GM21381 (cell line): ENCODE data around the gene GARIN3.
"Not testable (repeated sequence)": the region's sequence is repeated elsewhere in the genome, so short reads cannot be mapped to it uniquely, and the experiment has no call there.

ENCODE experiments used
- ATAC-seq: cut with Tn5 transposase; IDR thresholded peaks from one replicate; pipeline ENCODE4 v1.9.1; 2021; ENCODE audit warnings: mild to moderate bottlenecking, moderate library complexity; ENCODE audit not compliant: unreplicated experiment

The GARIN3 gene

GRCh38 chr5:157186309-157187045 is 20.4 kb upstream of the GARIN3 start:
- no peak for ATAC-seq

- not testable (repeated sequence) for ATAC-seq
Observed at GRCh38 chr5:157185122-157185521, 19.1 kb upstream of the GARIN3 start.

DNA sequence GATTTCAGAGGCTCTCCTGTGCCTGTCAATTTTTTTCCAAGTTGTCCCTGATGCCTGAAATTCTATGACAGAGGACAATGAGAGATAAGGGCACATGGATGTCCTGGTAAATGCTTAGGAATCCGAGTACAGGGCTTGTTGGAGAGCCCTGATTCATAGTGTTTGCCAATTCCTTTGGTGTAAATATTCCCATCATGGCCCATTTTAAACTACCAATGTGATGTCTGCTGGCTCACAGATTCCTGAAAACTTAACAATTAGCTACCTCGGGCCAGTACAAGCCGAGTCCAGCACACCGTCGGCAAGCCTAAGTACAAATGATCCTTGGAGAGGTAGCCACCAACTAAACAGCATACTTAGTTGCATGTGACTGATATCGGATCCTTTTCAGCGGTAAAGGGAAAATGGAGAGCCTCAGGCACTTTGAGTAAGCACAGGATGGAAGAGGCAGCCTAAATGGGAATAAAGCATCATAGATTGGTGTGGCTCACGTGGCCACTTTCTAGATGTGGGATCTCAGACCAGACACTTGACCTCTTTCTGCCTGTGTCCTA is 18.1 kb upstream of the GARIN3 start:
- ATAC-seq = no peak

GRCh38 chr5:157182143-157182757 is 16.2 kb upstream of the GARIN3 start:
- no peak for ATAC-seq

- ATAC-seq = no peak
Observed at GRCh38 chr5:157180374-157181264, 14.6 kb upstream of the GARIN3 start, which contains the start of gene ITK. Gene ITK (plus strand): TSS chr5:157180840. CDS start chr5:157180978, 138 bp downstream.

- no peak for ATAC-seq
Observed at GRCh38 chr5:157178966-157179365, 12.9 kb upstream of the GARIN3 start.

GRCh38 chr5:157177953-157178352 is 11.9 kb upstream of the GARIN3 start:
- ATAC-seq = no peak

- ATAC-seq = no peak
Observed at GRCh38 chr5:157175071-157175612, 9.1 kb upstream of the GARIN3 start.

DNA sequence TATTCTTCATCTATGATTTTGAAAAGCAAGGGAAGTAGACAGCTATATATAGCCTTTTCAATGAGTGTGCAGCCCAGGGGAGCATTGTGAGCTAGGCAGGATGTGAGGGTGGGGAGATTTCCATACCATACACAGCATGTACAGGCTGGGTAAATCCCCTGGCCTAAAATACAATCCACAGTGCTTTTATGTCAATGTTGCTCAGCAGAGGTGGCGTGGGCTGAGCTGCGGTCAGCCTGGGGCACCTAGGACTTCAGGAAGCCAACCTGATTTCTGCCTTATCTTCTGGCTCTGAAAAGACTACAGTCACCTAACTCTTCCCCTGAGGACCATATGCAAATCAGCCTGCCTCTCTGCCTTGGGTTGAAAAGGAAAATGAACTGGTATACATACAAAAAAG is 6.3 kb upstream of the GARIN3 start:
- ATAC-seq = peak; percentile 99

GRCh38 chr5:157168286-157168685 is 2.2 kb upstream of the GARIN3 start:
- no peak for ATAC-seq

DNA sequence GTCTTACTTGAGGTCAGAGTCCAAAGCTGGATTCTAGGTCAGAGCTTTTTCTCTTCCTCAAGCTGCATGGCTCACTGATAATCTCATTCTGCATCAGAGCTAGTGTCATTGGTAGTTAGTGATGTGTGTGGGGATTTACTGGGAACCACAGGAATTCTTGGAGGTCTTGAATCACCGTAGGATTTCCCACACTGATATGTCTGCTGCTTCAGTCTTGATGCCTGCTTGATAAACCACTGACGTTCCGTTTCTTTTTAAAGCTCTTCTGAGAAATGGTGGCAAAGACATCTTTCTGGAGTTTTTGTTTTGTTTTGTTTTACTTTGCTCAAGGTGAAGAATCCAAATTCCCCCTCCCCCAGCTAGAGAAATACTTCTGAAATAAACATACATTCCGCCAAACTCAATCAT is 1.2 kb upstream of the GARIN3 start:
- no peak for ATAC-seq

- no peak for ATAC-seq
Observed at GRCh38 chr5:157165668-157166067, 396 bp downstream of the GARIN3 start.

DNA sequence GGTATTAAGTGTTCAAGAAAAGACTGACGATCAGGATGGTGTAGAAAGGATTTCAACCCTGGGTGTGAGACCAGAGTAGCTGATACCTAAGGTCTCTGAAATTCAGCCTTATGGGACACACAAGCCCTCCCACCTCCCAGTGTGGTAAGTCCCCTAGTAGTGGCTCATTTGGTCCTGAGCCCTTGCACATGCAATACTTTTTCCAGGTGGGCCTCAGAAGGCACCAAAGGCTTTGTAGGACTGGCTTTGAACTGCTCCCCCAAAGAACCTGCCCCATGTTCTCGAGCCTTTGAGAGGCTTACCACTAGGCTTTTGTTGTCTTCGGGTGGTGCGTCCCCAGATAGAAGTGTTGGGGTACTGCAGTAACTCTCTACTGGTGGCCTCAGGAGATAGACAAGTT is 803 bp downstream of the GARIN3 start:
- no peak for ATAC-seq

GRCh38 chr5:157164521-157164920 is 1.5 kb downstream of the GARIN3 start:
- ATAC-seq = no peak

- no peak for ATAC-seq
Observed at GRCh38 chr5:157162919-157163510, 3.0 kb downstream of the GARIN3 start.

- no peak for ATAC-seq
Observed at GRCh38 chr5:157161996-157162395, 4.1 kb downstream of the GARIN3 start.

DNA sequence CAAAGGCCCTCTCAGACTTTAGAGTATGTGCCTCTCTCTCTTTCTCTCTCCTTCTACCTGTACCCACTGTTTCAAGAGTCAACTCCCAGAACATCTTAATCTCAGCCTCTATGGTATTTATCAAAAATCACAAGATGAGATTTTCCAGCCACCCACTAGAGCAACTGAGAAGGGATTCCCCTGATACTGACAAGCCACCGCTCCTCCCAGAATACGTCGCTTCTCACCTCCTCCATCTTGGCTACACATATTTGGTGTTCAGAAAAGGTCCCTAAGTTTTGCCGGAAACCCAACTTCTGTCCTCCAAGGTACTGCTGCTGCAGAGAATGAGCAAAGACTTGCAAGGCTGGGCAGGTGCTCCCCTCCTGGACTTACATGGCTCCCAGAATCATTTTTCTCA is 6.1 kb downstream of the GARIN3 start:
- no peak for ATAC-seq

DNA sequence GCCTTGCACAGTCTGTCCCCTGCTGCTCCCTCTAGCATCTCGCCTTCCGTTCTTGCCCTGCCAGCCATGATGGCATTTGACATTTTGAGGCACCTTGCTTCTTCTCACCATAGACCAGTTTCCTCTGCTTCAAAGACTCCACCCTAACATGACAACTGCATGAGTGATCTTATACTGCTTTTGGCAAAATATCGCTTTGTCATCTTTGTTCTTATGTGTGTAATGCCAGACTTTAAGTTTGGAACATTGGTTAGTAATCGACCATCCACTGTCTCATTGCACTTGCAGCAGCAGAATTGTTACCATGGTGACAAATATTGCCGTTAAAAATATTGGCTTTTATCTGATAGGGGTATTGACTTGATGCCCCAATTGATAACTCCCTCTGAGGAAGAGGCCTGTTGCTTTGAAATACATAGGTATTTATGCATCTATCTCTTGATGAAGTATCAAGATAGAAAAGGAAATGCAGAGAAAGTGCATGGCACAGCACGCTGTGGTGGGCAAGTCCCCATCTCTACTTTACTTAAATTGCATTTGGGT is 6.8 kb downstream of the GARIN3 start:
- no peak for ATAC-seq

- no peak for ATAC-seq
Observed at GRCh38 chr5:157157293-157157891, 8.7 kb downstream of the GARIN3 start.

DNA sequence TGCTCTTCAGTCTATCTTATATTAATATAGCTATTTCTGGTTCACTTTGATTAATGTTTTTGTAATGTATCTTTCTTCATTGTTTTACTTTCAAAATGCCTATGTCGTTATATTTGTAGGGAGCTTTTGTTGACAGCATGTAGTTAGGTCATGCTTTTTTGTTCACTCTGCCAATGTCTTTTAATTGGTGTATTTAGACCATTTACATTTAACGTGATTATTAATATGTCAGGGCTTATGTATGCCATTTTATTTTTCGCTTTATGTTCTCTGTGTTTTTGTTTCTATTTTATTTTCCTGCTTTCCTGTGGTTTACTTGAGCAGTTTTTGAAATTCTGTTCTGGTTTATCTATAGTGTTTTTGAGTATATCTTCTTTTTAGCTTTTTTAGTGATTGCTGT is 10.8 kb downstream of the GARIN3 start:
- ATAC-seq = no peak
